VCaP (cell line): Measurements from ENCODE around the gene KCNMB2.

Source experiments
- H3K27ac ChIP-seq: fragments of 450-650 bp; 2 replicates; pipeline ENCODE4 v1.5.1; 2017
- TF ChIP-seq, protein P1 (sequence below): fragments of 450-650 bp; conservative IDR thresholded peaks from 2 replicates; pipeline ENCODE4 v1.5.1; 2017; ENCODE audit warnings: mild to moderate bottlenecking, moderate library complexity

The KCNMB2 gene

GRCh38 chr3:178870085-178870484 is 333.8 kb downstream of the KCNMB2 start:
- no peak overlapping the region for H3K27ac ChIP-seq

DNA sequence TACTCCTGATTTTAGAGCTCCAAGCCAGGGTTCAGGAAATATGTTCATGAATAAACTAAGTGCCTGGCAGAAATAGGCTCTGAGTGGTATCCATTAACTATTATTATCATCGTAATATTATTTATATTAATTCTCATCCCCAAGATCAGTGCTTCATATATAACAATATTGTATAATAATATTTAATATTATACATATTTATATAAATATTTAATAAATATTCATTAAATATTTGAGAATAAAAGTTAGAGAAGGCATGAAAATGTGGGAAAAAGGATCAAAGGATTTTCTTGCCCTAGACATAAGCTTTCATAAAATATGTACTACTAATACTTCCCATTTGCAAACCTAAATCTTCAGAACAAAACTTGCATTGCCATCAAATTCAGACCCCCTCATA is 338.9 kb downstream of the KCNMB2 start:
- H3K27ac ChIP-seq: no peak overlapping the region
- TF ChIP-seq, protein P1, sequence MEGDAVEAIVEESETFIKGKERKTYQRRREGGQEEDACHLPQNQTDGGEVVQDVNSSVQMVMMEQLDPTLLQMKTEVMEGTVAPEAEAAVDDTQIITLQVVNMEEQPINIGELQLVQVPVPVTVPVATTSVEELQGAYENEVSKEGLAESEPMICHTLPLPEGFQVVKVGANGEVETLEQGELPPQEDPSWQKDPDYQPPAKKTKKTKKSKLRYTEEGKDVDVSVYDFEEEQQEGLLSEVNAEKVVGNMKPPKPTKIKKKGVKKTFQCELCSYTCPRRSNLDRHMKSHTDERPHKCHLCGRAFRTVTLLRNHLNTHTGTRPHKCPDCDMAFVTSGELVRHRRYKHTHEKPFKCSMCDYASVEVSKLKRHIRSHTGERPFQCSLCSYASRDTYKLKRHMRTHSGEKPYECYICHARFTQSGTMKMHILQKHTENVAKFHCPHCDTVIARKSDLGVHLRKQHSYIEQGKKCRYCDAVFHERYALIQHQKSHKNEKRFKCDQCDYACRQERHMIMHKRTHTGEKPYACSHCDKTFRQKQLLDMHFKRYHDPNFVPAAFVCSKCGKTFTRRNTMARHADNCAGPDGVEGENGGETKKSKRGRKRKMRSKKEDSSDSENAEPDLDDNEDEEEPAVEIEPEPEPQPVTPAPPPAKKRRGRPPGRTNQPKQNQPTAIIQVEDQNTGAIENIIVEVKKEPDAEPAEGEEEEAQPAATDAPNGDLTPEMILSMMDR: no peak

More at GRCh38 chr3:178870085-178870484, 333.8 kb downstream of the KCNMB2 start:
- TF ChIP-seq, protein P1: no peak

DNA sequence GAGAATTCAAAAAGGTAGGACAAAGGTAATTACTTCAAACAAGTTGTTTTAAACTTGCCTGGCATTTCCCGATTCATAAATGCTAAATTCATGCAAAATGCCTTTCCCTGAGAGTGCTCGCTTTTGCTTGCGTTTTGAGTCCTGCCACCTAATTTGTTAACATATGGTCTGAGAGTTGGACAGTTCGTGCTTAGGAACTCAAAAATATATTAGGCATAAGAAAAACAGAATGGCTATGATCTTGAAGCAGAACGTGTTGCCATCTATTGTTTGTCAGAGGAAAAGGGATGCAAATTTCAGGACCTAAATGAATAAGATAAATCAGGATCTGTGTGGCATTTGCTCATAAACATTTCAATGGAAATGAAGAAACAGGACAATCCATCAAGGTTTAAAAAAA is 339.6 kb downstream of the KCNMB2 start:
- H3K27ac ChIP-seq: no peak overlapping the region
- TF ChIP-seq, protein P1: no peak

DNA sequence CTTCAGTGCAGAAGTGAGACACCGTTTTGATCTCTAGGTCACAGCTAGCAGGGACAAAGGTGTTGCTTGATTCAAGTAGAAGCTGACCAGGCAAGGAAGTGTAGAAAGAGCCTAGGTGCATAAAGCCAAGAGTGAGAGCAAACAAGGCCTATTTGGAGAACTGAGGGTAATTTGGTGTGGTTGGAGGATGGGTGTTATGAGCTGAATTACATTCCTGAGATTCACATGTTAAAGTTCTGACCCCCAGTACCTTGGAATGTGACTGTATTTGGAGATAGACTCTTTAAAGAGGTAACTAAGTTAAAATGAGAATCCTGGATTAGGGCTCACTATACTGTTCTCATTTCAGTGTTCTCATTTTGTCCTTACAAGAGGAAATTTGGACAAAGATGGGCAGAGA is 344.0 kb downstream of the KCNMB2 start:
- TF ChIP-seq, protein P1: no peak
- H3K27ac ChIP-seq: no peak overlapping the region
